K562 (cell line): ENCODE data around the gene PPP4R1. TPM values are rescaled to one million over a fixed set of nuclear protein-coding genes. Genes with fewer than 3 reads are reported as not detected.

Experiments
- ATAC-seq: fragments of 200-7000 bp; cut with Tn5 transposase; 3 replicates; pipeline ENCODE4 v1.9.1; 2020; ENCODE audit warnings: moderate library complexity
- BruUV-seq: library from RNA; stranded (reverse); fragments of 400-500 nt; replicated peaks from 2 replicates; lab custom pipeline; 2021; lab: Mats Ljungman, UMichigan
- CTCF ChIA-PET: fragments of 300-600 bp; formaldehyde crosslinking; extraction: SDS; loops from one replicate; lab custom pipeline; 2021; ENCODE audit warnings: low intra/inter-chr PET ratio; lab: Yijun Ruan, JAX
- POLR2A ChIA-PET: fragments of 300-600, 350-650 bp; sonication (Branson Sonifier 250); formaldehyde crosslinking; extraction: SDS; loops from one replicate; lab custom pipeline; 2021; ENCODE audit warnings: antibody characterized with exemption, inconsistent platforms; lab: Yijun Ruan, JAX
- DNase-seq, 4 experiments: peaks; one replicate each; pipeline versions ENCODE4 v3.0.0 to v3.0.0-alpha.2; 2011 to 2018; ENCODE audit warnings: low spot score in 3 of 4, mixed read lengths in 3 of 4; ENCODE audit errors: extremely low read depth in 1 of 4
- FAIRE-seq: peaks from 2 replicates; lab custom pipeline; 2011; peaks lifted over from hg19 to GRCh38; lab: Jason Lieb, UNC
- H2AFZ ChIP-seq: 2 replicates; pipeline ENCODE4 v1.6.0; 2011; ENCODE audit warnings: low read depth, low read length, control low read depth, inconsistent platforms
- H3K27ac ChIP-seq: fragments of 200-600 bp; 3 replicates; pipeline ENCODE4 v1.8.0; 2011; ENCODE audit warnings: low read depth, mild to moderate bottlenecking, control low read depth, inconsistent platforms, low read length, moderate library complexity, mixed read lengths; ENCODE audit errors: extremely low read depth
- H3K27me3 ChIP-seq, 2 experiments: fragments of 300-600 bp in 1 of 2; 2 replicates in 1 of 2; 3 replicates in 1 of 2; pipeline versions ENCODE4 v1.6.0 to v1.8.0; 2011; ENCODE audit warnings: inconsistent platforms in 2 of 2, low read length in 2 of 2, mild to moderate bottlenecking in 1 of 2, mixed read lengths in 1 of 2, moderate library complexity in 1 of 2; ENCODE audit not compliant: control insufficient read depth in 2 of 2, insufficient read depth in 2 of 2
- H3K36me3 ChIP-seq: fragments of 300-600 bp; 3 replicates; pipeline ENCODE4 v1.8.0; 2011; ENCODE audit warnings: mild to moderate bottlenecking, low read length, inconsistent platforms; ENCODE audit not compliant: control insufficient read depth, insufficient read depth
- H3K4me1 ChIP-seq, 2 experiments: fragments of 200-600 bp in 1 of 2; replicated peaks in 1 of 2; 2 replicates in 1 of 2; 3 replicates in 1 of 2; pipeline versions ENCODE4 v1.5.1 to v1.8.0; 2011; ENCODE audit warnings: inconsistent platforms in 2 of 2, low read length in 2 of 2, mild to moderate bottlenecking in 1 of 2, mixed read lengths in 1 of 2, moderate library complexity in 1 of 2; ENCODE audit not compliant: control insufficient read depth in 2 of 2, insufficient read depth in 2 of 2
- H3K4me2 ChIP-seq: 2 replicates; pipeline ENCODE4 v1.6.1; 2011; ENCODE audit warnings: low read length, control low read depth, inconsistent platforms, mixed read lengths; ENCODE audit not compliant: insufficient read depth
- H3K4me3 ChIP-seq: fragments of 200-600 bp; sonication (generic), shearing (Covaris generic); 2 replicates; pipeline ENCODE4 v1.5.1; 2016; ENCODE audit warnings: control low read depth, inconsistent platforms
- H3K79me2 ChIP-seq: fragments of 200-600 bp; 3 replicates; pipeline ENCODE4 v1.8.0; 2011; ENCODE audit warnings: low read length, inconsistent platforms; ENCODE audit not compliant: control insufficient read depth, insufficient read depth
- H3K9ac ChIP-seq, 2 experiments: 2 replicates each; pipeline versions ENCODE4 v1.6.0 to v1.6.1; 2011; ENCODE audit warnings: low read depth in 2 of 2, low read length in 2 of 2, control low read depth in 1 of 2, inconsistent platforms in 1 of 2, mild to moderate bottlenecking in 1 of 2, mixed read lengths in 1 of 2; ENCODE audit not compliant: insufficient read depth in 1 of 2
- H3K9me1 ChIP-seq: one replicate; pipeline ENCODE4 v1.6.0; 2011; ENCODE audit warnings: inconsistent platforms, mild to moderate bottlenecking, low read length, moderate library complexity; ENCODE audit not compliant: control insufficient read depth, insufficient read depth
- H3K9me3 ChIP-seq: replicated peaks from 2 replicates; pipeline ENCODE4 v1.5.1; 2011; ENCODE audit warnings: low read depth, low read length, inconsistent platforms; ENCODE audit not compliant: control insufficient read depth, insufficient read depth
- H4K20me1 ChIP-seq: replicated peaks from 2 replicates; pipeline ENCODE4 v1.6.1; 2011; ENCODE audit warnings: low read length, inconsistent platforms, mixed read lengths; ENCODE audit not compliant: control insufficient read depth, insufficient read depth
- BRF2 ChIP-seq: IDR thresholded peaks from 3 replicates; pipeline ENCODE4 v1.6.1; 2011; ENCODE audit warnings: borderline replicate concordance, mild to moderate bottlenecking; ENCODE audit not compliant: insufficient read length, insufficient read depth
- GATA2 ChIP-seq: sonication (generic); formaldehyde crosslinking; IDR thresholded peaks from 2 replicates; pipeline ENCODE4 v1.4.0; 2020; ENCODE audit warnings: mild to moderate bottlenecking, missing genetic modification reagents
- GATAD2A ChIP-seq: fragments of 450-650 bp; IDR thresholded peaks from 2 replicates; pipeline ENCODE4 v1.6.1; 2017
- IRF2 ChIP-seq: sonication (generic); formaldehyde crosslinking; IDR thresholded peaks from 2 replicates; pipeline ENCODE4 v1.8.1; 2022; ENCODE audit warnings: mild to moderate bottlenecking, missing genetic modification reagents
- KDM1A ChIP-seq, 2 experiments: fragments of 450-650 bp; IDR thresholded peaks; 2 replicates each; pipeline ENCODE4 v1.6.1; 2016; ENCODE audit warnings: mild to moderate bottlenecking in 2 of 2
- KLF1 ChIP-seq: fragments of 450-650 bp; IDR thresholded peaks from 2 replicates; pipeline ENCODE4 v1.6.1; 2016; ENCODE audit warnings: missing genetic modification characterization, missing compliant biosample characterization
- MLLT1 ChIP-seq, 2 experiments: fragments of 450-650 bp; IDR thresholded peaks; 2 replicates each; pipeline ENCODE4 v1.6.1; 2016
- MTA2 ChIP-seq: fragments of 450-650 bp; IDR thresholded peaks from 2 replicates; pipeline ENCODE4 v1.6.1; 2016; ENCODE audit warnings: low read depth
- RCOR1 ChIP-seq, 2 experiments: IDR thresholded peaks; 2 replicates each; pipeline ENCODE4 v1.6.1; 2012; ENCODE audit warnings: low read depth in 2 of 2, low read length in 2 of 2, borderline replicate concordance in 1 of 2, improper control_type of control experiment in 1 of 2
- SMARCB1 ChIP-seq: IDR thresholded peaks from 2 replicates; pipeline ENCODE4 v1.6.1; 2011; ENCODE audit warnings: improper control_type of control experiment, low read depth; ENCODE audit not compliant: insufficient read length
- TAF1 ChIP-seq: IDR thresholded peaks from 2 replicates; pipeline ENCODE4 v1.6.1; 2011; ENCODE audit warnings: mild to moderate bottlenecking, low read length, moderate library complexity; ENCODE audit not compliant: insufficient read depth, control insufficient read depth, severe bottlenecking; ENCODE audit errors: extremely low read depth
- TAF15 ChIP-seq: fragments of 200-400 bp; formaldehyde crosslinking; IDR thresholded peaks from 2 replicates; pipeline ENCODE4 v1.6.1; 2017; ENCODE audit warnings: mild to moderate bottlenecking, low read depth, low read length, moderate library complexity
- ZNF778 ChIP-seq: fragments of 450-650 bp; formaldehyde crosslinking; IDR thresholded peaks from 2 replicates; pipeline ENCODE4 v1.4.0; 2020; ENCODE audit warnings: mild to moderate bottlenecking, moderate library complexity
- WGBS: fragments of 100-300 bp; shearing (Covaris generic); methylation state at CpG from one replicate; pipeline ENCODE4 v1.1.6; 2016; ENCODE audit warnings: low coverage, mixed read lengths; ENCODE audit not compliant: insufficient coverage; ENCODE audit errors: missing lambda C conversion rate; 5-methylcytosine and 5-hydroxymethylcytosine counted together
- in situ Hi-C: fragments of 300-500 bp; cut with MboI; formaldehyde crosslinking; loops from 4 replicates; pipeline ENCODE4 v1.15.0; 2018; ENCODE audit warnings: inconsistent platforms, mixed read lengths
- intact Hi-C: fragments of 100-400 bp; cut with micrococcal nuclease; formaldehyde crosslinking; loops from 2 replicates; pipeline ENCODE4 v1.14.2; 2022
- polyA plus RNA-seq, 8 experiments: library from polyadenylated mRNA; depleted of rRNA in 4 of 8; stranded (reverse) in 5 of 8; unstranded in 3 of 8; fragments of >200 nt; fragmentation: Nextera tagmentation in 2 of 8; fragmentation: Illumina TruSeq in 1 of 8; extraction: Ambion mirVana in 2 of 8; extraction: Trizol in 1 of 8; gene quantifications; 2 replicates each; pipeline versions ENCODE4 v1.2.1 to v1.2.3, GENCODE V29; 2011 to 2014; ENCODE audit warnings: inconsistent platforms in 1 of 8, missing spikeins in 1 of 8
- total RNA-seq, 7 experiments: library from RNA; depleted of rRNA in 6 of 7; stranded (reverse); fragments of >200 nt in 6 of 7; fragmentation: Illumina TruSeq in 2 of 7; extraction: Trizol in 2 of 7; gene quantifications; 2 replicates each; pipeline versions ENCODE4 v1.2.1 to v1.2.3, GENCODE V29; 2011 to 2021; ENCODE audit warnings: low replicate concordance in 1 of 7
- TF ChIP-seq, protein P1 (sequence below): sonication (generic); formaldehyde crosslinking; IDR thresholded peaks from 2 replicates; pipeline ENCODE4 v1.8.0; 2022; ENCODE audit warnings: mild to moderate bottlenecking, missing genetic modification reagents
- TF ChIP-seq, protein P2 (sequence below), 2 experiments: fragments of 200-800 bp in 1 of 2; sonication (Bioruptor generic) in 1 of 2; sonication (generic) in 1 of 2; formaldehyde crosslinking in 1 of 2; IDR thresholded peaks in 1 of 2; conservative IDR thresholded peaks in 1 of 2; 2 replicates each; pipeline versions ENCODE4 v1.5.0 to v1.6.1; 2016 to 2020; ENCODE audit warnings: missing compliant biosample characterization in 1 of 2, missing genetic modification characterization in 1 of 2, missing genetic modification reagents in 1 of 2

Gene PPP4R1
- total and polyA plus RNA-seq, 9 of the 15 experiments (the other 6 are each of a cell fraction or from before 2014, with no cell fraction given) = 23.5 to 136 (median 84.5) TPM

GRCh38 chr18:9619990-9620389 lies 5.6 kb upstream of the PPP4R1 start (continued):
- TF ChIP-seq MLLT1 (IDR thresholded peaks at IDR 0.05) = no peak
- TF ChIP-seq BRF2 = no peak
- no peak for TF ChIP-seq IRF2 (CRISPR knock-in tag)
- peak; percentile 90 to 95 for TF ChIP-seq RCOR1 (IDR thresholded peaks at IDR 0.05; ENCODE audit: borderline replicate concordance in 1 of 2, low read depth in 2 of 2, low read length in 2 of 2)
- TF ChIP-seq KDM1A (IDR thresholded peaks at IDR 0.05) = peak; percentile 85 to 88

GRCh38 chr18:9619545-9619944 lies 5.2 kb upstream of the PPP4R1 start:
- FAIRE-seq = no peak
- ChIA-PET CTCF (no interaction called here), POLR2A (interaction anchor here (0.6 to 1.7 kb wide), 4 partner anchors 8 to 59 kb away, joined by 3 to 8 read pairs (median 6); no protein-coding TSS in a partner anchor)
- H3K9me3 ChIP-seq = no peaks in the 10 kb centered on the region
- WGBS = 27% methylated on average over 1 of the region's 1 CpG
- H3K36me3 ChIP-seq = no peaks in the 10 kb centered on the region
- BruUV-seq = no TSS peak
- peaks cover 10% of the 10 kb centered on the region for H3K79me2 ChIP-seq
- no peak overlapping the region for H2AFZ ChIP-seq
- H3K4me2 ChIP-seq = no peak overlapping the region
- H3K9me1 ChIP-seq = no peaks in the 10 kb centered on the region
- DNase-seq = no peak
- H3K4me3 ChIP-seq = no peak overlapping the region
- in situ Hi-C loops (no loop called here), intact Hi-C loops (no loop called here)
- no peak for ATAC-seq
- H4K20me1 ChIP-seq = no peaks in the 10 kb centered on the region
- no peak overlapping the region for H3K27ac ChIP-seq
- H3K27me3 ChIP-seq = no peaks in the 10 kb centered on the region
- H3K9ac ChIP-seq = no peak overlapping the region
- peaks cover 12 to 21% of the 10 kb centered on the region in 2 experiments for H3K4me1 ChIP-seq
- TF ChIP-seq GATAD2A (no peak), SMARCB1 (no peak), TAF15 (no peak), KLF1 (tag) (no peak), GATA2 (CRISPR knock-in tag) (no peak), MTA2 (no peak), ZNF778 (CRISPR knock-in tag) (no peak), TAF1 (no peak)
- TF ChIP-seq, protein P1, sequence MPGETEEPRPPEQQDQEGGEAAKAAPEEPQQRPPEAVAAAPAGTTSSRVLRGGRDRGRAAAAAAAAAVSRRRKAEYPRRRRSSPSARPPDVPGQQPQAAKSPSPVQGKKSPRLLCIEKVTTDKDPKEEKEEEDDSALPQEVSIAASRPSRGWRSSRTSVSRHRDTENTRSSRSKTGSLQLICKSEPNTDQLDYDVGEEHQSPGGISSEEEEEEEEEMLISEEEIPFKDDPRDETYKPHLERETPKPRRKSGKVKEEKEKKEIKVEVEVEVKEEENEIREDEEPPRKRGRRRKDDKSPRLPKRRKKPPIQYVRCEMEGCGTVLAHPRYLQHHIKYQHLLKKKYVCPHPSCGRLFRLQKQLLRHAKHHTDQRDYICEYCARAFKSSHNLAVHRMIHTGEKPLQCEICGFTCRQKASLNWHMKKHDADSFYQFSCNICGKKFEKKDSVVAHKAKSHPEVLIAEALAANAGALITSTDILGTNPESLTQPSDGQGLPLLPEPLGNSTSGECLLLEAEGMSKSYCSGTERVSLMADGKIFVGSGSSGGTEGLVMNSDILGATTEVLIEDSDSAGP (CRISPR knock-in tag) = no peak
- TF ChIP-seq, protein P2, sequence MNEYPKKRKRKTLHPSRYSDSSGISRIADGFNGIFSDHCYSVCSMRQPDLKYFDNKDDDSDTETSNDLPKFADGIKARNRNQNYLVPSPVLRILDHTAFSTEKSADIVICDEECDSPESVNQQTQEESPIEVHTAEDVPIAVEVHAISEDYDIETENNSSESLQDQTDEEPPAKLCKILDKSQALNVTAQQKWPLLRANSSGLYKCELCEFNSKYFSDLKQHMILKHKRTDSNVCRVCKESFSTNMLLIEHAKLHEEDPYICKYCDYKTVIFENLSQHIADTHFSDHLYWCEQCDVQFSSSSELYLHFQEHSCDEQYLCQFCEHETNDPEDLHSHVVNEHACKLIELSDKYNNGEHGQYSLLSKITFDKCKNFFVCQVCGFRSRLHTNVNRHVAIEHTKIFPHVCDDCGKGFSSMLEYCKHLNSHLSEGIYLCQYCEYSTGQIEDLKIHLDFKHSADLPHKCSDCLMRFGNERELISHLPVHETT (CRISPR knock-in tag; conservative IDR thresholded peaks at IDR 0.05 in 1 of 2, IDR thresholded peaks at IDR 0.05 in 1 of 2) = no peak
